Gastrocnemius medialis (tissue), 4 donors: ENCODE data around the gene SGPL1. TPM values are rescaled to one million over a fixed set of nuclear protein-coding genes. Genes with fewer than 3 reads are reported as not detected.

Experiments used
- ATAC-seq, 2 donors: fragments of 150-250 bp; one replicate each; pipeline ENCODE4 v1.9.1; 2016
- DNase-seq, 2 donors: peaks; one replicate each; pipeline ENCODE4 v3.0.0-alpha.2; 2019
- H3K27ac ChIP-seq, 4 donors: fragments of 200-600 bp; sonication (generic); 1 replicate in 1 of 4; 2 replicates in 3 of 4; pipeline ENCODE4 v1.5.1; 2016 to 2018; ENCODE audit warnings: mild to moderate bottlenecking in 2 of 4, moderate library complexity in 1 of 4
- H3K27me3 ChIP-seq, 3 donors: fragments of 200-600 bp; sonication (generic) in 2 of 3; 1 replicate in 1 of 3; 2 replicates in 2 of 3; pipeline versions ENCODE4 v1.5.1 to v1.6.0; 2016 to 2019; ENCODE audit warnings: mild to moderate bottlenecking in 1 of 3, moderate library complexity in 1 of 3
- H3K36me3 ChIP-seq, 2 donors: fragments of 200-600 bp; sonication (generic) in 1 of 2; one replicate each; pipeline ENCODE4 v1.5.1; 2017 to 2018
- H3K4me1 ChIP-seq, 2 donors: fragments of 200-600 bp; sonication (generic) in 1 of 2; one replicate each; pipeline ENCODE4 v1.5.1; 2016 to 2017; ENCODE audit warnings: mild to moderate bottlenecking in 2 of 2
- H3K4me3 ChIP-seq, 4 donors: fragments of 200-600 bp; sonication (generic) in 3 of 4; 1 replicate in 1 of 4; 2 replicates in 3 of 4; pipeline ENCODE4 v1.5.1; 2016 to 2019; ENCODE audit warnings: mild to moderate bottlenecking in 2 of 4
- H3K9me3 ChIP-seq, 3 donors: fragments of 200-600 bp; sonication (generic) in 2 of 3; 1 replicate in 1 of 3; 2 replicates in 2 of 3; pipeline ENCODE4 v1.5.1; 2016 to 2019
- CTCF ChIP-seq, 5 experiments: fragments of 450-650 bp in 3 of 5; fragments of 200-600 bp in 2 of 5; sonication (generic) in 2 of 5; IDR thresholded peaks in 4 of 5; conservative IDR thresholded peaks in 1 of 5; 1 replicate in 4 of 5; 2 replicates in 1 of 5; pipeline ENCODE4 v1.5.1; 2016 to 2019; ENCODE audit warnings: antibody characterized with exemption in 5 of 5, mild to moderate bottlenecking in 3 of 5, moderate library complexity in 3 of 5
- POLR2A ChIP-seq, 2 donors: fragments of 450-650 bp; IDR thresholded peaks; one replicate each; pipeline ENCODE4 v1.6.1; 2017; ENCODE audit warnings: antibody characterized with exemption in 2 of 2, mild to moderate bottlenecking in 2 of 2, moderate library complexity in 2 of 2
- in situ Hi-C, 4 donors: fragments of 200-750 bp; cut with MboI; loops; one replicate each; pipeline versions ENCODE4 v1.15.0 to v1.8.0; 2017; ENCODE audit warnings: low sequenced_read_pairs in 4 of 4
- intact Hi-C: fragments of 100-400 bp; cut with DNase I; formaldehyde crosslinking; loops from one replicate; pipeline ENCODE4 v1.15.1; 2023; ENCODE audit warnings: low total_unique reads
- total RNA-seq, 4 donors: library from RNA; depleted of rRNA; stranded (reverse); fragments of >200 nt; gene quantifications; one replicate each; pipeline versions ENCODE4 v1.1.0 to v1.2.3, GENCODE V29; 2016

Gene SGPL1
- total RNA-seq, 4 donors from 2014 or later: 6.5 to 17.1 (median 11.3) TPM

GRCh38 chr10:70778267-70778924 lies 37.4 kb upstream of the SGPL1 start:
- Histone ChIP-seq H3K4me1 (no peaks in the 10 kb centered on the region), H3K27ac (no peak overlapping the region), H3K9me3 (no peaks in the 10 kb centered on the region), H3K4me3 (no peak overlapping the region), H3K27me3 (no peaks in the 10 kb centered on the region), H3K36me3 (no peaks in the 10 kb centered on the region)
- ATAC-seq (no peak), DNase-seq (no peak)
- in situ Hi-C loops (no loop called here), intact Hi-C loops (no loop called here)
- TF ChIP-seq CTCF (IDR thresholded peaks at IDR 0.05 in 4 of 5, conservative IDR thresholded peaks at IDR 0.05 in 1 of 5): no peak
- TF ChIP-seq POLR2A (IDR thresholded peaks at IDR 0.05): no peak

GRCh38 chr10:70779088-70779487 lies 36.7 kb upstream of the SGPL1 start:
- Histone ChIP-seq H3K9me3 (no peaks in the 10 kb centered on the region), H3K27ac (no peak overlapping the region), H3K27me3 (no peaks in the 10 kb centered on the region), H3K4me1 (no peaks in the 10 kb centered on the region), H3K36me3 (no peaks in the 10 kb centered on the region), H3K4me3 (no peak overlapping the region)
- ATAC-seq (no peak), DNase-seq (no peak)
- intact Hi-C loops: no loop called here
- no peak for TF ChIP-seq CTCF (IDR thresholded peaks at IDR 0.05 in 4 of 5, conservative IDR thresholded peaks at IDR 0.05 in 1 of 5)
- no peak for TF ChIP-seq POLR2A (IDR thresholded peaks at IDR 0.05)
- in situ Hi-C loops: no loop called here

- H3K36me3 ChIP-seq: no peaks in the 10 kb centered on the region
- H3K4me3 ChIP-seq: no peak overlapping the region
- no peaks in the 10 kb centered on the region for H3K4me1 ChIP-seq
- no peaks in the 10 kb centered on the region for H3K9me3 ChIP-seq
- H3K27ac ChIP-seq: no peak overlapping the region
- in situ Hi-C loops: no loop called here
- DNase-seq (no peak), ATAC-seq (no peak)
- no peaks in the 10 kb centered on the region for H3K27me3 ChIP-seq
- TF ChIP-seq CTCF (IDR thresholded peaks at IDR 0.05 in 4 of 5, conservative IDR thresholded peaks at IDR 0.05 in 1 of 5) (no peak), POLR2A (IDR thresholded peaks at IDR 0.05) (no peak)
- intact Hi-C loops: no loop called here
Measured at GRCh38 chr10:70779511-70780369, 36.0 kb upstream of the SGPL1 start.

- Histone ChIP-seq H3K27ac (no peak overlapping the region), H3K9me3 (no peaks in the 10 kb centered on the region), H3K36me3 (no peaks in the 10 kb centered on the region), H3K4me1 (no peaks in the 10 kb centered on the region), H3K27me3 (no peaks in the 10 kb centered on the region), H3K4me3 (no peak overlapping the region)
- DNase-seq (no peak), ATAC-seq (no peak)
- TF ChIP-seq POLR2A (IDR thresholded peaks at IDR 0.05) (no peak), CTCF (IDR thresholded peaks at IDR 0.05 in 4 of 5, conservative IDR thresholded peaks at IDR 0.05 in 1 of 5) (no peak)
- intact Hi-C loops (no loop called here), in situ Hi-C loops (no loop called here)
Measured at GRCh38 chr10:70780370-70780760, 35.4 kb upstream of the SGPL1 start.
